Activated naive CD8-positive, alpha-beta T cell treated with anti-CD3 and anti-CD28 coated beads for 36 hours (primary cell): ENCODE results near the gene ADAMTS16. TPM values are rescaled to one million over a fixed set of nuclear protein-coding genes. Genes with fewer than 3 reads are reported as not detected.
A peak's percentile ranks its signal among the peaks of the same experiment; 100 is the strongest.
"Not testable (repeated sequence)": the region's sequence is repeated elsewhere in the genome, so short reads cannot be mapped to it uniquely, and the experiment has no call there.

Experiments
- DNase-seq: peaks from one replicate; pipeline ENCODE4 v3.0.0; 2021
- H3K27ac Mint-ChIP-seq: one replicate; pipeline ENCODE4 v1.8.0; 2022; ENCODE audit warnings: mild to moderate bottlenecking, moderate library complexity, mixed read lengths
- H3K27me3 Mint-ChIP-seq: one replicate; pipeline ENCODE4 v1.8.0; 2022; ENCODE audit warnings: mild to moderate bottlenecking, mixed read lengths
- H3K36me3 Mint-ChIP-seq: one replicate; pipeline ENCODE4 v1.8.0; 2021; ENCODE audit warnings: mild to moderate bottlenecking, mixed read lengths
- H3K4me1 Mint-ChIP-seq: one replicate; pipeline ENCODE4 v1.8.0; 2021; ENCODE audit warnings: mixed read lengths
- H3K4me3 Mint-ChIP-seq: one replicate; pipeline ENCODE4 v1.8.0; 2022; ENCODE audit warnings: mild to moderate bottlenecking, moderate library complexity, mixed read lengths
- H3K9me3 Mint-ChIP-seq: one replicate; pipeline ENCODE4 v1.8.0; 2022; ENCODE audit warnings: mixed read lengths
- total RNA-seq, 2 experiments: library from RNA; stranded (reverse); gene quantifications; one replicate each; pipeline ENCODE4 v1.2.3, GENCODE V29; 2021

ADAMTS16 gene
- total RNA-seq, 2 experiments from 2014 or later, result not detected

- H3K27me3 Mint-ChIP-seq, result peaks cover 21% of the 10 kb centered on the region
- H3K27ac Mint-ChIP-seq, result no peak overlapping the region
- DNase-seq, result no peak
- H3K36me3 Mint-ChIP-seq, result no peaks in the 10 kb centered on the region
- H3K9me3 Mint-ChIP-seq, result no peaks in the 10 kb centered on the region
- H3K4me1 Mint-ChIP-seq, result peaks cover 5% of the 10 kb centered on the region
- no peak overlapping the region for H3K4me3 Mint-ChIP-seq
These were observed 4.0 kb upstream of the ADAMTS16 start for GRCh38 chr5:5135957-5136676.

GRCh38 chr5:5137851-5138250 lies 2.3 kb upstream of the ADAMTS16 start:
- not testable (repeated sequence) for H3K27ac Mint-ChIP-seq, DNase-seq

GRCh38 chr5:5139336-5139776 lies 774 bp upstream of the ADAMTS16 start:
- H3K27ac Mint-ChIP-seq, result no peak overlapping the region
- H3K4me3 Mint-ChIP-seq, result no peak overlapping the region
- no peaks in the 10 kb centered on the region for H3K9me3 Mint-ChIP-seq
- DNase-seq, result no peak
- H3K27me3 Mint-ChIP-seq, result peaks cover 40% of the 10 kb centered on the region
- H3K4me1 Mint-ChIP-seq, result peaks cover 5% of the 10 kb centered on the region
- no peaks in the 10 kb centered on the region for H3K36me3 Mint-ChIP-seq

More at GRCh38 chr5:5137851-5138250, 2.3 kb upstream of the ADAMTS16 start:
- H3K9me3 Mint-ChIP-seq, H3K4me3 Mint-ChIP-seq, H3K36me3 Mint-ChIP-seq, H3K4me1 Mint-ChIP-seq: not testable (repeated sequence)
- H3K27me3 Mint-ChIP-seq, result peaks cover 34% of the 10 kb centered on the region

GRCh38 chr5:5140479-5141338 lies 579 bp downstream of the ADAMTS16 start:
- no peak for DNase-seq

GRCh38 chr5:5141339-5141599 lies 1.1 kb downstream of the ADAMTS16 start:
- no peak overlapping the region for H3K4me3 Mint-ChIP-seq
- H3K36me3 Mint-ChIP-seq, result no peaks in the 10 kb centered on the region
- peaks cover 5% of the 10 kb centered on the region for H3K4me1 Mint-ChIP-seq
- peaks cover 40% of the 10 kb centered on the region for H3K27me3 Mint-ChIP-seq
- H3K9me3 Mint-ChIP-seq, result no peaks in the 10 kb centered on the region
- H3K27ac Mint-ChIP-seq, result no peak overlapping the region
- DNase-seq, result no peak

More at GRCh38 chr5:5140479-5141338, 579 bp downstream of the ADAMTS16 start:
- H3K4me3 Mint-ChIP-seq, result peak overlapping the region; percentile 34
- no peaks in the 10 kb centered on the region for H3K9me3 Mint-ChIP-seq
- peaks cover 5% of the 10 kb centered on the region for H3K4me1 Mint-ChIP-seq
- no peak overlapping the region for H3K27ac Mint-ChIP-seq
- peaks cover 40% of the 10 kb centered on the region for H3K27me3 Mint-ChIP-seq
- H3K36me3 Mint-ChIP-seq, result no peaks in the 10 kb centered on the region

GRCh38 chr5:5141625-5142525 lies 1.7 kb downstream of the ADAMTS16 start:
- H3K27me3 Mint-ChIP-seq, result peaks cover 40% of the 10 kb centered on the region
- no peak overlapping the region for H3K27ac Mint-ChIP-seq
- no peak overlapping the region for H3K4me3 Mint-ChIP-seq
- H3K9me3 Mint-ChIP-seq, result no peaks in the 10 kb centered on the region
- H3K36me3 Mint-ChIP-seq, result no peaks in the 10 kb centered on the region
- DNase-seq, result peak; percentile 21
- H3K4me1 Mint-ChIP-seq, result peaks cover 5% of the 10 kb centered on the region

GRCh38 chr5:5144441-5144840 lies 4.3 kb downstream of the ADAMTS16 start:
- H3K36me3 Mint-ChIP-seq, result no peaks in the 10 kb centered on the region
- DNase-seq, result no peak
- H3K4me1 Mint-ChIP-seq, result peaks cover 5% of the 10 kb centered on the region
- no peaks in the 10 kb centered on the region for H3K9me3 Mint-ChIP-seq
- peaks cover 30% of the 10 kb centered on the region for H3K27me3 Mint-ChIP-seq
- H3K4me3 Mint-ChIP-seq, result no peak overlapping the region
- no peak overlapping the region for H3K27ac Mint-ChIP-seq

- H3K27ac Mint-ChIP-seq, result no peak overlapping the region
- H3K4me3 Mint-ChIP-seq, result no peak overlapping the region
- H3K9me3 Mint-ChIP-seq, result no peaks in the 10 kb centered on the region
- H3K27me3 Mint-ChIP-seq, result peaks cover 22% of the 10 kb centered on the region
- H3K36me3 Mint-ChIP-seq, result no peaks in the 10 kb centered on the region
- peaks cover 3% of the 10 kb centered on the region for H3K4me1 Mint-ChIP-seq
- no peak for DNase-seq
These were observed 5.8 kb downstream of the ADAMTS16 start for GRCh38 chr5:5145651-5146529.

GRCh38 chr5:5146530-5147160 lies 6.5 kb downstream of the ADAMTS16 start:
- Mint-ChIP-seq H3K4me3 (no peak overlapping the region), H3K27me3 (peaks cover 15% of the 10 kb centered on the region), H3K27ac (no peak overlapping the region), H3K36me3 (no peaks in the 10 kb centered on the region), H3K9me3 (no peaks in the 10 kb centered on the region), H3K4me1 (no peaks in the 10 kb centered on the region)
- no peak for DNase-seq

- H3K27ac Mint-ChIP-seq, result no peak overlapping the region
- H3K9me3 Mint-ChIP-seq, result no peaks in the 10 kb centered on the region
- DNase-seq, result no peak
- no peaks in the 10 kb centered on the region for H3K27me3 Mint-ChIP-seq
- no peaks in the 10 kb centered on the region for H3K36me3 Mint-ChIP-seq
- no peak overlapping the region for H3K4me3 Mint-ChIP-seq
- H3K4me1 Mint-ChIP-seq, result no peaks in the 10 kb centered on the region
These were observed 9.0 kb downstream of the ADAMTS16 start for GRCh38 chr5:5149154-5149553.

- no peaks in the 10 kb centered on the region for H3K9me3 Mint-ChIP-seq
- H3K27me3 Mint-ChIP-seq, result no peaks in the 10 kb centered on the region
- DNase-seq, result no peak
These were observed 10.5 kb downstream of the ADAMTS16 start for GRCh38 chr5:5150667-5151066.

GRCh38 chr5:5154733-5155132 lies 14.6 kb downstream of the ADAMTS16 start:
- peaks cover 1% of the 10 kb centered on the region for H3K4me1 Mint-ChIP-seq
- no peak overlapping the region for H3K4me3 Mint-ChIP-seq
- no peak for DNase-seq
- H3K27me3 Mint-ChIP-seq, result peaks cover 3% of the 10 kb centered on the region
- no peaks in the 10 kb centered on the region for H3K9me3 Mint-ChIP-seq
- no peaks in the 10 kb centered on the region for H3K36me3 Mint-ChIP-seq
- H3K27ac Mint-ChIP-seq, result no peak overlapping the region

More at GRCh38 chr5:5150667-5151066, 10.5 kb downstream of the ADAMTS16 start:
- Mint-ChIP-seq H3K27ac (no peak overlapping the region), H3K4me1 (peaks cover 1% of the 10 kb centered on the region), H3K36me3 (no peaks in the 10 kb centered on the region), H3K4me3 (no peak overlapping the region)

GRCh38 chr5:5155617-5156016 lies 15.5 kb downstream of the ADAMTS16 start:
- Mint-ChIP-seq H3K4me3 (no peak overlapping the region), H3K36me3 (no peaks in the 10 kb centered on the region), H3K27me3 (peaks cover 3% of the 10 kb centered on the region), H3K9me3 (no peaks in the 10 kb centered on the region), H3K4me1 (peaks cover 1% of the 10 kb centered on the region), H3K27ac (no peak overlapping the region)
- DNase-seq, result no peak
